ENCODE data around the gene SRC.

DNA sequence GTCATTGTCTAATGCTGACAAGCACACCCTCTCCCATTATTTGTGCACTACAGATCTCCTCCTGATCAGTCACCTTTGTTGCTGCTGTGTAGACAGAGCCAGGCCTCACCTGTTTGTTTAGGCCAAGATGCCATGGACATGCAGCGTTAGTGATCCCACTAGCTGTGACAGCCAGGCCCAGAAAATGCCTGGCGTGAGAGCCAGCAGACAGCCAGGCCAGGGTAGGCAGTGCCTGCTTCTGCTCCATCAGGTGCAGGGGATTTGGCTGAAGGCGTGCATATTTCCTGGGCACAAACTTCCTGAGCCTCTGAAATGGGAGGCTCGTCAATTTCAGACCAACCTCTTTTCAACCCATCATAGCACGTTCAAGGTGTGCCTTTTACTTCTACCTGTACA is 29.2 kb upstream of the SRC start:
- TF ChIP-seq CTCF (IDR thresholded peaks at IDR 0.05) (no peak), EZH2phosphoT487 (IDR thresholded peaks at IDR 0.05) (no peak)
